HepG2 (cell line): ENCODE data around the gene BBS12. TPM values are rescaled to one million over a fixed set of nuclear protein-coding genes. Genes with fewer than 3 reads are reported as not detected.

Experiments used
- ATAC-seq: fragments of 200-7000 bp; cut with Tn5 transposase; 3 replicates; pipeline ENCODE4 v1.9.1; 2020; ENCODE audit warnings: mild to moderate bottlenecking, moderate library complexity
- BruUV-seq: library from RNA; stranded (reverse); fragments of 400-500 nt; replicated peaks from 2 replicates; lab custom pipeline; 2021; lab: Mats Ljungman, UMichigan
- CTCF ChIA-PET: fragments of 300-600 bp; formaldehyde crosslinking; extraction: SDS; loops from one replicate; lab custom pipeline; 2021; ENCODE audit warnings: low total read pairs, inconsistent platforms, low intra/inter-chr PET ratio; lab: Yijun Ruan, JAX
- POLR2A ChIA-PET: fragments of 350-600 bp; sonication (Branson Sonifier 250); formaldehyde crosslinking; loops from one replicate; lab custom pipeline; 2020; ENCODE audit warnings: antibody characterized with exemption, inconsistent platforms; lab: Yijun Ruan, JAX
- DNase-seq: peaks from one replicate; pipeline ENCODE4 v3.0.0-alpha.2; 2015; ENCODE audit warnings: low spot score
- FAIRE-seq: peaks from 3 replicates; lab custom pipeline; 2011; peaks lifted over from hg19 to GRCh38; lab: Jason Lieb, UNC
- H2AFZ ChIP-seq: one replicate; pipeline ENCODE4 v1.6.1; 2011; ENCODE audit warnings: low read length, inconsistent platforms
- H3K27ac ChIP-seq: fragments of 300-600 bp; 3 replicates; pipeline ENCODE4 v1.8.0; 2011; ENCODE audit warnings: mixed run types, mild to moderate bottlenecking, mixed read lengths, low read length, inconsistent platforms; ENCODE audit not compliant: insufficient read depth; ENCODE audit errors: extremely low read length
- H3K27me3 ChIP-seq, 2 experiments: fragments of 200-600 bp in 1 of 2; 2 replicates in 1 of 2; 3 replicates in 1 of 2; pipeline versions ENCODE4 v1.6.0 to v1.8.0; 2011; ENCODE audit warnings: low read length in 2 of 2, mild to moderate bottlenecking in 2 of 2, moderate library complexity in 2 of 2, inconsistent platforms in 1 of 2; ENCODE audit not compliant: insufficient read depth in 2 of 2, control insufficient read depth in 1 of 2
- H3K36me3 ChIP-seq, 2 experiments: fragments of 200-600 bp in 1 of 2; replicated peaks in 1 of 2; 2 replicates in 1 of 2; 3 replicates in 1 of 2; pipeline versions ENCODE4 v1.5.1 to v1.8.0; 2011; ENCODE audit warnings: low read length in 2 of 2, inconsistent platforms in 1 of 2; ENCODE audit not compliant: insufficient read depth in 2 of 2, control insufficient read depth in 1 of 2
- H3K4me1 ChIP-seq: 2 replicates; pipeline ENCODE4 v1.5.1; 2012; ENCODE audit warnings: low read length, inconsistent platforms; ENCODE audit not compliant: insufficient read depth
- H3K4me2 ChIP-seq: 2 replicates; pipeline ENCODE4 v1.6.0; 2011; ENCODE audit warnings: low read depth, low read length, inconsistent platforms
- H3K4me3 ChIP-seq, 3 experiments: fragments of 200-600 bp in 1 of 3; sonication (generic), shearing (Covaris generic) in 1 of 3; replicated peaks in 1 of 3; 2 replicates each; pipeline ENCODE4 v1.5.1; 2011 to 2016; ENCODE audit warnings: low read length in 3 of 3, inconsistent platforms in 2 of 3, low read depth in 2 of 3, mild to moderate bottlenecking in 2 of 3, control low read depth in 1 of 3, mixed read lengths in 1 of 3; ENCODE audit not compliant: insufficient read depth in 1 of 3
- H3K79me2 ChIP-seq: one replicate; pipeline ENCODE4 v1.6.1; 2011; ENCODE audit warnings: low read length, inconsistent platforms; ENCODE audit not compliant: insufficient read depth
- H3K9ac ChIP-seq: 2 replicates; pipeline ENCODE4 v1.6.0; 2011; ENCODE audit warnings: mild to moderate bottlenecking, low read depth, low read length, inconsistent platforms; ENCODE audit not compliant: insufficient read depth
- H3K9me3 ChIP-seq: 2 replicates; pipeline ENCODE4 v1.5.1; 2012; ENCODE audit warnings: mild to moderate bottlenecking, low read length
- H4K20me1 ChIP-seq: 2 replicates; pipeline ENCODE4 v1.6.0; 2011; ENCODE audit warnings: inconsistent platforms, mild to moderate bottlenecking, low read length, moderate library complexity; ENCODE audit not compliant: insufficient read depth
- HNRNPH1 ChIP-seq: fragments of 200-400 bp; formaldehyde crosslinking; optimal IDR thresholded peaks from 2 replicates; pipeline ENCODE3; 2017; ENCODE audit warnings: mild to moderate bottlenecking, low read depth, low read length
- SIX1 ChIP-seq: sonication (generic); formaldehyde crosslinking; IDR thresholded peaks from 2 replicates; pipeline ENCODE4 v1.4.0; 2020; ENCODE audit warnings: missing genetic modification reagents, borderline replicate concordance
- TBX2 ChIP-seq: sonication (generic); formaldehyde crosslinking; IDR thresholded peaks from 2 replicates; pipeline ENCODE4 v1.5.0; 2020; ENCODE audit warnings: missing genetic modification reagents, mild to moderate bottlenecking, borderline replicate concordance
- ZFP36L1 ChIP-seq: sonication (generic); formaldehyde crosslinking; IDR thresholded peaks from 2 replicates; pipeline ENCODE4 v1.8.0; 2022; ENCODE audit warnings: mild to moderate bottlenecking, missing genetic modification reagents, moderate library complexity
- ZNF251 ChIP-seq: sonication (generic); formaldehyde crosslinking; IDR thresholded peaks from 2 replicates; pipeline ENCODE4 v1.9.0; 2021; ENCODE audit warnings: mild to moderate bottlenecking, missing genetic modification reagents
- ZNF292 ChIP-seq: sonication (generic); formaldehyde crosslinking; IDR thresholded peaks from 2 replicates; pipeline ENCODE4 v1.8.1; 2022; ENCODE audit warnings: mild to moderate bottlenecking, low read depth, missing genetic modification reagents, borderline replicate concordance
- ZNF329 ChIP-seq: sonication (generic); formaldehyde crosslinking; IDR thresholded peaks from 2 replicates; pipeline ENCODE4 v1.9.0; 2021; ENCODE audit warnings: low read depth, mild to moderate bottlenecking, missing genetic modification reagents
- ZNF441 ChIP-seq: sonication (generic); formaldehyde crosslinking; IDR thresholded peaks from 2 replicates; pipeline ENCODE4 v1.7.0; 2021; ENCODE audit warnings: missing genetic modification reagents, borderline replicate concordance
- ZNF761 ChIP-seq: sonication (generic); formaldehyde crosslinking; conservative IDR thresholded peaks from 2 replicates; pipeline ENCODE4 v1.4.0; 2020; ENCODE audit warnings: mild to moderate bottlenecking, missing genetic modification reagents
- WGBS: methylation state at CpG from one replicate; pipeline ENCODE4 v1.1.6; 2017; ENCODE audit warnings: low lambda C conversion rate; 5-methylcytosine and 5-hydroxymethylcytosine counted together
- in situ Hi-C: cut with HindIII; loops from 2 replicates; pipeline ENCODE4 v1.10.0; 2017; ENCODE audit warnings: low pct_unique_long_range_greater_than_20kb; ENCODE audit not compliant: extremely low pct_ligation_motif_present
- intact Hi-C: fragments of 100-400 bp; cut with micrococcal nuclease; formaldehyde crosslinking; loops from one replicate; pipeline ENCODE4 v1.10.0; 2022; ENCODE audit not compliant: unreplicated experiment
- polyA plus RNA-seq, 8 experiments: library from polyadenylated mRNA; depleted of rRNA in 3 of 8; stranded (reverse) in 7 of 8; unstranded in 1 of 8; fragments of >200 nt; fragmentation: Illumina TruSeq in 4 of 8; extraction: Trizol in 4 of 8; gene quantifications; 2 replicates each; pipeline versions ENCODE4 v1.2.1 to v1.2.3, GENCODE V29; 2011 to 2016; ENCODE audit warnings: low read depth in 4 of 8, missing spikeins in 1 of 8, mixed read lengths in 1 of 8; ENCODE audit not compliant: insufficient read depth in 1 of 8
- total RNA-seq, 5 experiments: library from RNA; depleted of rRNA; stranded (reverse); fragments of >200 nt; fragmentation: Illumina TruSeq; extraction: Trizol; gene quantifications; 2 replicates each; pipeline ENCODE4 v1.2.3, GENCODE V29; 2016; ENCODE audit warnings: low read depth in 1 of 5
- TF ChIP-seq, protein P1 (sequence below): sonication (generic); formaldehyde crosslinking; IDR thresholded peaks from 2 replicates; pipeline ENCODE4 v1.4.0; 2020; ENCODE audit warnings: missing genetic modification reagents
- TF ChIP-seq, protein P2 (sequence below): sonication (generic); formaldehyde crosslinking; IDR thresholded peaks from 2 replicates; pipeline ENCODE4 v1.4.0; 2020; ENCODE audit warnings: missing genetic modification reagents, low read depth, mild to moderate bottlenecking, borderline replicate concordance

BBS12 gene
- total and polyA plus RNA-seq, 2 of the 13 experiments (the other 11 are each of a cell fraction or from before 2014, with no cell fraction given) = 0.32 to 1.7 TPM

DNA sequence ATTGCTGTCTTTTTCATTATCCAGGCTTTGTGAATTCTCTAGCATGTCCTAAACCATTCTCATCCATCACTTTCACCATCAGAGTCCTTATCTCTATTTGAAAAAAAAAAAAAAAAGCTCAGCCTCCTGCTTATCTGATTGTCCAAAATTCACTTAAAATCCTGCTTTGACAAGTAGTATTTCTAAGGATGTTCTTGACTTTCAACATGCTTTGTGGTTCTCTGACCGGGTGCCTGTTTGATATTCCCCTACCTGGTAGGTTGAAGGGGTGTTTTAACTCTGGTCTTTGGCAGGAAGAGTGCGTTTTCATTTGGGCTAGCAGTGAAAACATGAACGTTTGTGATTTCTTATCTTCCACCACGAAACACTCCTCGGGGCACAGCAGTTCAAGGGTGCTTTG lies 17.3 kb upstream of the BBS12 start:
- no peak for DNase-seq
- ChIA-PET POLR2A (no interaction called here), CTCF (no interaction called here)
- Histone ChIP-seq H3K4me2 (no peak overlapping the region), H3K4me3 (no peak overlapping the region), H4K20me1 (no peaks in the 10 kb centered on the region), H3K36me3 (no peaks in the 10 kb centered on the region), H3K9me3 (no peaks in the 10 kb centered on the region), H3K4me1 (no peaks in the 10 kb centered on the region), H3K9ac (no peak overlapping the region), H2AFZ (no peak overlapping the region), H3K27ac (no peak overlapping the region), H3K79me2 (no peaks in the 10 kb centered on the region), H3K27me3 (no peaks in the 10 kb centered on the region; a peak in 1 of 5 replicates)
- WGBS = 2% methylated on average over 5 of the region's 5 CpGs
- no peak for ATAC-seq
- intact Hi-C loops (no loop called here), in situ Hi-C loops (no loop called here)
- TF ChIP-seq ZNF292 (CRISPR knock-in tag) = no peak
- no peak for TF ChIP-seq SIX1 (CRISPR knock-in tag)
- TF ChIP-seq ZNF441 (CRISPR knock-in tag) = no peak
- TF ChIP-seq ZNF329 (CRISPR knock-in tag) = no peak
- TF ChIP-seq ZNF761 (CRISPR knock-in tag) = no peak
- no peak for TF ChIP-seq ZFP36L1 (CRISPR knock-in tag)
- TF ChIP-seq, protein P1, sequence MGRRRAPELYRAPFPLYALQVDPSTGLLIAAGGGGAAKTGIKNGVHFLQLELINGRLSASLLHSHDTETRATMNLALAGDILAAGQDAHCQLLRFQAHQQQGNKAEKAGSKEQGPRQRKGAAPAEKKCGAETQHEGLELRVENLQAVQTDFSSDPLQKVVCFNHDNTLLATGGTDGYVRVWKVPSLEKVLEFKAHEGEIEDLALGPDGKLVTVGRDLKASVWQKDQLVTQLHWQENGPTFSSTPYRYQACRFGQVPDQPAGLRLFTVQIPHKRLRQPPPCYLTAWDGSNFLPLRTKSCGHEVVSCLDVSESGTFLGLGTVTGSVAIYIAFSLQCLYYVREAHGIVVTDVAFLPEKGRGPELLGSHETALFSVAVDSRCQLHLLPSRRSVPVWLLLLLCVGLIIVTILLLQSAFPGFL (CRISPR knock-in tag) = no peak
- no peak for TF ChIP-seq TBX2 (CRISPR knock-in tag)
- TF ChIP-seq ZNF251 (CRISPR knock-in tag) = no peak
- TF ChIP-seq, protein P2, sequence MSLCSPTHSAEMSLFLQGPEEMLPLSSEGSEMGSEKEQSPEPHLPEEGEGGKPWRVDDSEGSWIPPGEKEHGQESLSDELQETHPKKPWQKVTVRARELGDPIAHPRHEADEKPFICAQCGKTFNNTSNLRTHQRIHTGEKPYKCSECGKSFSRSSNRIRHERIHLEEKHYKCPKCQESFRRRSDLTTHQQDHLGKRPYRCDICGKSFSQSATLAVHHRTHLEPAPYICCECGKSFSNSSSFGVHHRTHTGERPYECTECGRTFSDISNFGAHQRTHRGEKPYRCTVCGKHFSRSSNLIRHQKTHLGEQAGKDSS (CRISPR knock-in tag) = no peak
- TF ChIP-seq HNRNPH1 = no peak
- no peak for FAIRE-seq
- BruUV-seq = no TSS peak
